KMS-11 (cell line): ENCODE data around the gene TUBA3C.

Source experiments
- H2AFZ ChIP-seq: fragments of 200-600 bp; sonication (generic); 2 replicates; pipeline ENCODE4 v1.6.1; 2016; ENCODE audit warnings: antibody characterized with exemption, mixed run types, low read depth
- H3K27ac ChIP-seq: fragments of 200-600 bp; sonication (generic); 2 replicates; pipeline ENCODE4 v1.6.1; 2016; ENCODE audit warnings: mild to moderate bottlenecking, mixed run types
- H3K27me3 ChIP-seq: fragments of 200-600 bp; sonication (generic); 2 replicates; pipeline ENCODE4 v1.6.1; 2017; ENCODE audit warnings: mild to moderate bottlenecking, low read depth, mixed run types, moderate library complexity; ENCODE audit not compliant: insufficient read depth
- H3K36me3 ChIP-seq: fragments of 200-600 bp; sonication (generic); 2 replicates; pipeline ENCODE4 v1.6.1; 2017; ENCODE audit warnings: mild to moderate bottlenecking, mixed run types; ENCODE audit not compliant: insufficient read depth
- H3K4me1 ChIP-seq: fragments of 200-600 bp; sonication (generic); 2 replicates; pipeline ENCODE4 v1.6.1; 2016; ENCODE audit warnings: mild to moderate bottlenecking, low read depth, mixed run types; ENCODE audit not compliant: poor library complexity, severe bottlenecking
- H3K4me2 ChIP-seq: fragments of 200-600 bp; sonication (generic); 2 replicates; pipeline ENCODE4 v1.7.0; 2016; ENCODE audit warnings: mild to moderate bottlenecking, mixed run types
- H3K4me3 ChIP-seq: fragments of 200-600 bp; sonication (generic); IDR thresholded peaks from 2 replicates; pipeline ENCODE4 v1.6.1; 2017; ENCODE audit warnings: low read depth, low read length, mixed read lengths; ENCODE audit not compliant: insufficient read depth
- H3K79me2 ChIP-seq: fragments of 200-600 bp; sonication (generic); 2 replicates; pipeline ENCODE4 v1.6.1; 2016; ENCODE audit warnings: low read depth, mixed run types; ENCODE audit not compliant: insufficient read depth
- H3K9ac ChIP-seq: fragments of 200-600 bp; sonication (generic); 2 replicates; pipeline ENCODE4 v1.6.1; 2016; ENCODE audit warnings: mild to moderate bottlenecking, mixed run types
- H4K20me1 ChIP-seq: fragments of 200-600 bp; sonication (generic); 2 replicates; pipeline ENCODE4 v1.6.1; 2016; ENCODE audit warnings: mild to moderate bottlenecking, mixed run types; ENCODE audit not compliant: insufficient read depth
- TF ChIP-seq, protein P1 (sequence below): fragments of 200-600 bp; sonication (generic); conservative IDR thresholded peaks from 2 replicates; pipeline ENCODE4 v1.6.1; 2017; ENCODE audit warnings: low read depth, mild to moderate bottlenecking, antibody characterized with exemption, low read length, moderate library complexity, mixed read lengths

The TUBA3C gene

DNA sequence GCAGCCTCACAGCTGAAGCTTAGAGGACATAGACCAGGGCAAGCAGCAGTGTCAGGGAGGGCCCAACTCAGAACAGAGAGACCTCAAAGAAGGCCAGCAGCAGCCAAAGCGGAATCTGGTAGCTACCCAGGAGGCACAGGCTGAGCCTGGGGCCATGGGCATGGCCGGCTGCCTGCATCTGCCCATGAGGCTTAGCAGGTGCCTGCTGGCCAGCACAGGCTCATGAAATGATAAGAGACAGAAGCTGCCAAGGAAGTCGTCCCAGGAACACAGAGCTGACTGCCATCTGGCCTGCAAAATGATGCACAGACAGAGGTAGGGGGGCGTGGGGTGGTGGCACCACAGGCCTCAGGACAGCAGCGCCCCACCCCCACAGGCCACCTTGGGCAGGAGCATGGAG is 29.2 kb downstream of the TUBA3C start:
- Histone ChIP-seq H3K27me3 (no peaks in the 10 kb centered on the region), H3K4me3 (no peak overlapping the region), H3K4me1 (no peaks in the 10 kb centered on the region), H3K79me2 (no peaks in the 10 kb centered on the region), H3K27ac (no peak overlapping the region), H3K9ac (no peak overlapping the region), H3K36me3 (no peaks in the 10 kb centered on the region), H2AFZ (no peak overlapping the region), H4K20me1 (no peaks in the 10 kb centered on the region), H3K4me2 (no peak overlapping the region)
- TF ChIP-seq, protein P1, sequence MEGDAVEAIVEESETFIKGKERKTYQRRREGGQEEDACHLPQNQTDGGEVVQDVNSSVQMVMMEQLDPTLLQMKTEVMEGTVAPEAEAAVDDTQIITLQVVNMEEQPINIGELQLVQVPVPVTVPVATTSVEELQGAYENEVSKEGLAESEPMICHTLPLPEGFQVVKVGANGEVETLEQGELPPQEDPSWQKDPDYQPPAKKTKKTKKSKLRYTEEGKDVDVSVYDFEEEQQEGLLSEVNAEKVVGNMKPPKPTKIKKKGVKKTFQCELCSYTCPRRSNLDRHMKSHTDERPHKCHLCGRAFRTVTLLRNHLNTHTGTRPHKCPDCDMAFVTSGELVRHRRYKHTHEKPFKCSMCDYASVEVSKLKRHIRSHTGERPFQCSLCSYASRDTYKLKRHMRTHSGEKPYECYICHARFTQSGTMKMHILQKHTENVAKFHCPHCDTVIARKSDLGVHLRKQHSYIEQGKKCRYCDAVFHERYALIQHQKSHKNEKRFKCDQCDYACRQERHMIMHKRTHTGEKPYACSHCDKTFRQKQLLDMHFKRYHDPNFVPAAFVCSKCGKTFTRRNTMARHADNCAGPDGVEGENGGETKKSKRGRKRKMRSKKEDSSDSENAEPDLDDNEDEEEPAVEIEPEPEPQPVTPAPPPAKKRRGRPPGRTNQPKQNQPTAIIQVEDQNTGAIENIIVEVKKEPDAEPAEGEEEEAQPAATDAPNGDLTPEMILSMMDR: no peak

GRCh38 chr13:19151581-19152263 is 29.9 kb downstream of the TUBA3C start:
- TF ChIP-seq, protein P1: no peak

DNA sequence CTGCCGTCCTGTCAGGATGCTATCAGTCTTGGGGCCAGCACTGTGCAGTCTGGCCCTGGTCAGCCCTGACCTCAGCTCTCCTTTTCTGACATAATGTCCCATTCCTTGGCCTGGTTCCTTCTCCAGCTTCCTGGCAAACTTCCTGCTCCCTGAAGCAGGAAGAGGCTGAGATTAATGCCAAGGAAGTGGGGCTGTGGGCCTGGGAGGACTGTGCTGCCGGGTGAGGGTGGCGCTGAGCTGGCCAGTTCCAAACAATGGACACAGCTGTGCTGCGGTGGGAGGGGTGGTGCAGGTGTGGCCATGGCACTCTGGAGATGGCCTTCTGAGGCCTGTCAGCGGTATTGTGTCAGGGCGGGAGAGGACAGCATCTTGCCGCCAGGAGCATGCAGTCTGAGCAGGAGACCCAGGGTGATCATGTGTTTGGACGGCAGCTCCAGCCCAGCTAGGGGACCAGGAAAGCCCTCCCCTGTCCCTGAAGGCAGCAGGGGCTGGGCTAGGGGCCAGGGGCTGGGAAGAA is 30.9 kb downstream of the TUBA3C start:
- H3K4me3 ChIP-seq: no peak overlapping the region
- TF ChIP-seq, protein P1: no peak
- no peaks in the 10 kb centered on the region for H3K79me2 ChIP-seq
- no peaks in the 10 kb centered on the region for H3K27me3 ChIP-seq
- H4K20me1 ChIP-seq: no peaks in the 10 kb centered on the region
- no peak overlapping the region for H3K9ac ChIP-seq
- no peaks in the 10 kb centered on the region for H3K4me1 ChIP-seq
- no peaks in the 10 kb centered on the region for H3K36me3 ChIP-seq
- no peak overlapping the region for H3K4me2 ChIP-seq
- H3K27ac ChIP-seq: no peak overlapping the region
- no peak overlapping the region for H2AFZ ChIP-seq

More at GRCh38 chr13:19151581-19152263, 29.9 kb downstream of the TUBA3C start:
- Histone ChIP-seq H3K79me2 (no peaks in the 10 kb centered on the region), H2AFZ (no peak overlapping the region), H3K27ac (no peak overlapping the region), H3K9ac (no peak overlapping the region), H3K36me3 (no peaks in the 10 kb centered on the region), H3K4me1 (no peaks in the 10 kb centered on the region), H4K20me1 (no peaks in the 10 kb centered on the region), H3K4me2 (no peak overlapping the region), H3K27me3 (no peaks in the 10 kb centered on the region), H3K4me3 (no peak overlapping the region)

GRCh38 chr13:19150226-19150625 is 31.4 kb downstream of the TUBA3C start:
- TF ChIP-seq, protein P1: no peak
- H2AFZ ChIP-seq: no peak overlapping the region
- H4K20me1 ChIP-seq: no peaks in the 10 kb centered on the region
- H3K4me1 ChIP-seq: no peaks in the 10 kb centered on the region
- no peaks in the 10 kb centered on the region for H3K27me3 ChIP-seq
- H3K4me3 ChIP-seq: no peak overlapping the region
- no peaks in the 10 kb centered on the region for H3K79me2 ChIP-seq
- H3K9ac ChIP-seq: no peak overlapping the region
- H3K27ac ChIP-seq: no peak overlapping the region
- H3K4me2 ChIP-seq: no peak overlapping the region
- no peaks in the 10 kb centered on the region for H3K36me3 ChIP-seq
